Measurements from ENCODE around the gene TIMM44.
A peak's percentile ranks its signal among the peaks of the same experiment; 100 is the strongest.

Gene TIMM44

DNA sequence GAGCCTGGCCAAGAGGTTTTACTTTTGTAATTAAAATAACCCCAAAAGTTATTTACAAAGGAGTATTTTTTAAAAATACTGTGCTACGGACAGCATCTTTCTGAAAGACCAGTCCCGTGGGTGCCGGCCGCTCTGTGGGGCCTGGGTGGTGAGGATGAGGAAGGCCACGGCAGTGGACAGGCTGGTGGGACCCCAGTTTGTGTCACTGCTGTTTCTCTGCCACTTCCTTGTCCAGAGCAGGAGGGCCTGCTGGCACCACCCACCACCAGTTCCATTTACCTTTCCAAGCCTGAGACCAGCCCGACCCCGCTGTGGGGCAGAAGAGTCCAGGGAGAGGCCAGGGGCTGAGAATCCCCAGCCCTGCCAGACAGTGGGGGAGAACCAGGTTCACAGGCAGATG is 38.2 kb upstream of the TIMM44 start:
- H3K36me3 ChIP-seq (replicated peaks in 1 of 2; ENCODE audit: control insufficient read depth in 2 of 2, insufficient read depth in 2 of 2, low read length in 2 of 2) = peaks cover 79 to 100% of the 10 kb centered on the region in 2 donors

DNA sequence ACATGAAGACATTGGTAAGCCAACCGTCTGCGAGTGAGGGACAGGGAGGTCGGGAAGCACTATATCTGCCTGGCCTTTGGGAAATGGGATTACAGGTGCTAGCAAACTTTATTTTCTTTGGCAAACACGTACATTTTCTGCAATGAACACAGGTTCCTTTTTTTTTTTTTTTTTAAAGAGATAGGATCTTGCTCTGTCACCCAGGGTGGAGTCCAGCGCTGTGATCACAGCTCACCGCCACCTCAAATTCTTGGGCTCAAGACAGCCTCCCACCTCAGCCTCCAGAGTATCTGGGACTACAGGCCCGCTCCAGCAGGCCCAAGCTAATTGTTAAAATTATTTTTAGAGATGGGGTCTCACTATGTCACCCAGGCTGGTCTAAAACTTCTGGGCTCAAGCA is 37.7 kb upstream of the TIMM44 start:
- no peak overlapping the region for H2BK120ac ChIP-seq (ENCODE audit: low read depth, low read length)

More for the DNA sequence above, 38.2 kb upstream of the TIMM44 start:
- no peaks in the 10 kb centered on the region for H3K27me3 ChIP-seq (ENCODE audit: control insufficient read depth in 3 of 3, insufficient read depth in 3 of 3, low read depth in 1 of 3, low read length in 3 of 3)
- no peak overlapping the region for H3K14ac ChIP-seq (ENCODE audit: low read length)
- no peak overlapping the region for H4K8ac ChIP-seq (ENCODE audit: low read depth, low read length)
- no peak overlapping the region for H3K27ac ChIP-seq (replicated peaks; ENCODE audit: low read length)
- no peak overlapping the region for H3K4me3 ChIP-seq (ENCODE audit: low read length in 2 of 2)
- no peak for DNase-seq (ENCODE audit: low spot score)
- peaks cover 42% of the 10 kb centered on the region for H3K79me1 ChIP-seq (ENCODE audit: low read depth, low read length)
- no peak overlapping the region for H2BK12ac ChIP-seq (ENCODE audit: low read length)
- no peak overlapping the region for H4K91ac ChIP-seq (ENCODE audit: low read depth, low read length, poor library complexity)
- no peak overlapping the region for H3K4ac ChIP-seq (ENCODE audit: low read length)
- H2AK5ac ChIP-seq (ENCODE audit: low read depth, low read length) = no peak overlapping the region
- WGBS, 2 donors (ENCODE audit: extremely low coverage in 2 of 2, insufficient read length in 2 of 2, insufficient replicate concordance in 1 of 2) = no CpG with 5 or more reads among the region's 7 CpGs
- no peak overlapping the region for H2BK5ac ChIP-seq (ENCODE audit: low read length)
- H3K4me1 ChIP-seq (ENCODE audit: control insufficient read depth in 2 of 2, insufficient read depth in 1 of 2, low read depth in 1 of 2, low read length in 2 of 2) = peaks cover 0 to 2% of the 10 kb centered on the region in 2 donors
- H3K9me3 ChIP-seq (replicated peaks in 1 of 2; ENCODE audit: control insufficient read depth in 2 of 2, insufficient read depth in 1 of 2, low read depth in 1 of 2, low read length in 2 of 2) = no peaks in the 10 kb centered on the region
- no peak overlapping the region for H3K23ac ChIP-seq (ENCODE audit: low read depth, low read length, poor library complexity)
- no peak overlapping the region for H2BK15ac ChIP-seq (ENCODE audit: low read length)
- H3K9ac ChIP-seq (ENCODE audit: low read depth, low read length, poor library complexity) = no peak overlapping the region
- H2AFZ ChIP-seq (ENCODE audit: low read length) = no peak overlapping the region
- no peak overlapping the region for H3K18ac ChIP-seq (ENCODE audit: low read length)
- H2BK120ac ChIP-seq (ENCODE audit: low read depth, low read length) = no peak overlapping the region
- H3K4me2 ChIP-seq (ENCODE audit: insufficient read depth, low read length, poor library complexity, severe bottlenecking) = no peak overlapping the region

DNA sequence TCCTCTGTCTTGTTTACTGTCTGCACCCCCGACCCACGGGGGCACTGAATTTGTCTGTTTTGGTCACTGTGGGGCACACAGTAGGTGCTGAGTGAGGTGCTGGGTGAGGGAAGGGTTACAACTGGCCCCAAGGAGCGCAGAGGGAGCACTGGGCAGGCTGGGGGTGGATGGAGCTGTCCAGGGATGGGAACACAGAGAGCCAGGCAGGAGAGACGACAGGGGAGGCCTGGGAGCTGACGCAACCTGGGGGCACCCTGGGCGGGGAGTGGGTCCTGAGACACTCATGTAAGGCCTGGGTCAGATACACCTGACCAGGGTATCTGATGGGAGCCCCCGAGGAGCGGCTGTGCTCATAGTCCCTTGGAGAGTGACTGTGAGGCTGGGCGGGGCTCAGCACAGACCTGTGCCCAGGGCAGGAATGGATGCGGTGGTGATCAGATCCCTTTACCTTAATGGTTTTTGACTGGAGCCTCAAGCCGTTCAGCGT is 37.2 kb upstream of the TIMM44 start:
- no peak overlapping the region for H3K4me2 ChIP-seq (ENCODE audit: insufficient read depth, low read length, poor library complexity, severe bottlenecking)
- no peak overlapping the region for H2AK5ac ChIP-seq (ENCODE audit: low read depth, low read length)
- no peak overlapping the region for H2AFZ ChIP-seq (ENCODE audit: low read length)
- no peak overlapping the region for H3K4me3 ChIP-seq (ENCODE audit: low read length in 2 of 2)
- no peak overlapping the region for H2BK15ac ChIP-seq (ENCODE audit: low read length)
- peaks cover 75 to 96% of the 10 kb centered on the region in 2 donors for H3K36me3 ChIP-seq (replicated peaks in 1 of 2; ENCODE audit: control insufficient read depth in 2 of 2, insufficient read depth in 2 of 2, low read length in 2 of 2)
- H2BK120ac ChIP-seq (ENCODE audit: low read depth, low read length) = no peak overlapping the region
- WGBS, 2 donors (ENCODE audit: extremely low coverage in 2 of 2, insufficient read length in 2 of 2, insufficient replicate concordance in 1 of 2) = no CpG with 5 or more reads among the region's 12 CpGs
- no peak overlapping the region for H4K91ac ChIP-seq (ENCODE audit: low read depth, low read length, poor library complexity)
- no peak overlapping the region for H3K4ac ChIP-seq (ENCODE audit: low read length)
- H3K4me1 ChIP-seq (ENCODE audit: control insufficient read depth in 2 of 2, insufficient read depth in 1 of 2, low read depth in 1 of 2, low read length in 2 of 2) = peaks cover 0 to 2% of the 10 kb centered on the region in 2 donors
- H2BK12ac ChIP-seq (ENCODE audit: low read length) = peak overlapping the region; percentile 5
- no peaks in the 10 kb centered on the region for H3K9me3 ChIP-seq (replicated peaks in 1 of 2; ENCODE audit: control insufficient read depth in 2 of 2, insufficient read depth in 1 of 2, low read depth in 1 of 2, low read length in 2 of 2)
- H3K9ac ChIP-seq (ENCODE audit: low read depth, low read length, poor library complexity) = peak overlapping the region; percentile 67
- peaks cover 38% of the 10 kb centered on the region for H3K79me1 ChIP-seq (ENCODE audit: low read depth, low read length)
- H3K18ac ChIP-seq (ENCODE audit: low read length) = no peak overlapping the region
- no peak for DNase-seq (ENCODE audit: low spot score)
- H4K8ac ChIP-seq (ENCODE audit: low read depth, low read length) = no peak overlapping the region
- H2BK5ac ChIP-seq (ENCODE audit: low read length) = no peak overlapping the region
- H3K23ac ChIP-seq (ENCODE audit: low read depth, low read length, poor library complexity) = peak overlapping the region; percentile 69
- no peak overlapping the region for H3K14ac ChIP-seq (ENCODE audit: low read length)
- no peaks in the 10 kb centered on the region for H3K27me3 ChIP-seq (ENCODE audit: control insufficient read depth in 3 of 3, insufficient read depth in 3 of 3, low read depth in 1 of 3, low read length in 3 of 3)
- H3K27ac ChIP-seq (replicated peaks; ENCODE audit: low read length) = no peak overlapping the region

More for the DNA sequence above, 37.7 kb upstream of the TIMM44 start:
- Histone ChIP-seq H3K4ac (ENCODE audit: low read length) (no peak overlapping the region), H3K36me3 (replicated peaks in 1 of 2; ENCODE audit: control insufficient read depth in 2 of 2, insufficient read depth in 2 of 2, low read length in 2 of 2) (peaks cover 79 to 99% of the 10 kb centered on the region in 2 donors), H3K4me3 (ENCODE audit: low read length in 2 of 2) (no peak overlapping the region), H2AK5ac (ENCODE audit: low read depth, low read length) (no peak overlapping the region), H3K27ac (replicated peaks; ENCODE audit: low read length) (no peak overlapping the region), H2AFZ (ENCODE audit: low read length) (no peak overlapping the region), H3K79me1 (ENCODE audit: low read depth, low read length) (peaks cover 42% of the 10 kb centered on the region), H3K14ac (ENCODE audit: low read length) (no peak overlapping the region), H2BK12ac (ENCODE audit: low read length) (peak overlapping the region; percentile 5), H2BK15ac (ENCODE audit: low read length) (no peak overlapping the region), H4K8ac (ENCODE audit: low read depth, low read length) (no peak overlapping the region), H3K18ac (ENCODE audit: low read length) (no peak overlapping the region), H4K91ac (ENCODE audit: low read depth, low read length, poor library complexity) (no peak overlapping the region), H3K9ac (ENCODE audit: low read depth, low read length, poor library complexity) (peak overlapping the region; percentile 67), H2BK5ac (ENCODE audit: low read length) (no peak overlapping the region), H3K4me2 (ENCODE audit: insufficient read depth, low read length, poor library complexity, severe bottlenecking) (no peak overlapping the region), H3K4me1 (ENCODE audit: control insufficient read depth in 2 of 2, insufficient read depth in 1 of 2, low read depth in 1 of 2, low read length in 2 of 2) (peaks cover 0 to 2% of the 10 kb centered on the region in 2 donors), H3K9me3 (replicated peaks in 1 of 2; ENCODE audit: control insufficient read depth in 2 of 2, insufficient read depth in 1 of 2, low read depth in 1 of 2, low read length in 2 of 2) (no peaks in the 10 kb centered on the region), H3K23ac (ENCODE audit: low read depth, low read length, poor library complexity) (peak overlapping the region; percentile 67), H3K27me3 (ENCODE audit: control insufficient read depth in 3 of 3, insufficient read depth in 3 of 3, low read depth in 1 of 3, low read length in 3 of 3) (no peaks in the 10 kb centered on the region)
- no CpG with 5 or more reads among the region's 7 CpGs for WGBS, 2 donors (ENCODE audit: extremely low coverage in 2 of 2, insufficient read length in 2 of 2, insufficient replicate concordance in 1 of 2)
- no peak for DNase-seq (ENCODE audit: low spot score)

DNA sequence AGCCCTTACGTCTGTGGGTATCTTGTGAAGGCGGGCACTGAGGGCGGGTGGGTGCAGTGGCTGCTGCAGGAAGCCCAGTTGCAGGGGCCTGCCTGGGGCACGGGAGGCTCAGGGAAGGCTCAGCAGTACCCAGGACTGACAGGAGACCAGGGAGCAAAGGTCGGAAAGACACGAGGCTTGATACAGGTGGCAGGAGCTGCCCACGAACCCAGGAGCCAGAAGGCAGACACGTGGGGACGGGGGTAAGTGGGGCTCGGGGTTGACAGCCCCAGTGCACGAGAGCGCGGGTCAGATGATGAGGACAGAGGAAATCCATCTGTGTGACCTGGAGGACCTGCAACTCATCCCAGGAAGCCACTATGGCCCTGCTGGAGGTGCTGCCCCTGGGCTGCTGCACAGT is 36.7 kb upstream of the TIMM44 start:
- Histone ChIP-seq H4K8ac (ENCODE audit: low read depth, low read length) (no peak overlapping the region), H3K4me3 (ENCODE audit: low read length in 2 of 2) (no peak overlapping the region), H3K4ac (ENCODE audit: low read length) (no peak overlapping the region), H3K9me3 (replicated peaks in 1 of 2; ENCODE audit: control insufficient read depth in 2 of 2, insufficient read depth in 1 of 2, low read depth in 1 of 2, low read length in 2 of 2) (no peaks in the 10 kb centered on the region), H3K27ac (replicated peaks; ENCODE audit: low read length) (no peak overlapping the region), H3K23ac (ENCODE audit: low read depth, low read length, poor library complexity) (peak overlapping the region; percentile 69), H3K36me3 (replicated peaks in 1 of 2; ENCODE audit: control insufficient read depth in 2 of 2, insufficient read depth in 2 of 2, low read length in 2 of 2) (peaks cover 75 to 96% of the 10 kb centered on the region in 2 donors), H3K9ac (ENCODE audit: low read depth, low read length, poor library complexity) (no peak overlapping the region), H2BK120ac (ENCODE audit: low read depth, low read length) (no peak overlapping the region), H3K79me1 (ENCODE audit: low read depth, low read length) (peaks cover 33% of the 10 kb centered on the region), H2AFZ (ENCODE audit: low read length) (no peak overlapping the region), H3K18ac (ENCODE audit: low read length) (no peak overlapping the region), H4K91ac (ENCODE audit: low read depth, low read length, poor library complexity) (no peak overlapping the region), H2BK12ac (ENCODE audit: low read length) (no peak overlapping the region), H3K27me3 (ENCODE audit: control insufficient read depth in 3 of 3, insufficient read depth in 3 of 3, low read depth in 1 of 3, low read length in 3 of 3) (no peaks in the 10 kb centered on the region), H2BK5ac (ENCODE audit: low read length) (no peak overlapping the region), H3K4me2 (ENCODE audit: insufficient read depth, low read length, poor library complexity, severe bottlenecking) (no peak overlapping the region), H3K14ac (ENCODE audit: low read length) (no peak overlapping the region), H2BK15ac (ENCODE audit: low read length) (no peak overlapping the region), H3K4me1 (ENCODE audit: control insufficient read depth in 2 of 2, insufficient read depth in 1 of 2, low read depth in 1 of 2, low read length in 2 of 2) (peaks cover 0 to 2% of the 10 kb centered on the region in 2 donors), H2AK5ac (ENCODE audit: low read depth, low read length) (no peak overlapping the region)
- no CpG with 5 or more reads among the region's 13 CpGs for WGBS, 2 donors (ENCODE audit: extremely low coverage in 2 of 2, insufficient read length in 2 of 2, insufficient replicate concordance in 1 of 2)
- DNase-seq (ENCODE audit: low spot score) = no peak

Data from neuronal stem cell (in vitro differentiated cells).